GM23338 (cell line): ENCODE measurements around the gene PAX5. TPM values are rescaled to one million over a fixed set of nuclear protein-coding genes. Genes with fewer than 3 reads are reported as not detected.

Experiments
- ATAC-seq: fragments of 200-7000 bp; cut with Tn5 transposase; 3 replicates; pipeline ENCODE4 v1.9.1; 2020
- DNase-seq: peaks from one replicate; pipeline ENCODE4 v3.0.0-alpha.2; 2015; ENCODE audit warnings: low spot score
- H2AFZ ChIP-seq: fragments of 200-600 bp; sonication (generic); 2 replicates; pipeline ENCODE4 v1.8.0; 2016; ENCODE audit warnings: antibody characterized with exemption, mild to moderate bottlenecking, moderate library complexity
- H3F3A ChIP-seq: fragments of 200-600 bp; sonication (generic); replicated peaks from 2 replicates; pipeline ENCODE4 v1.8.0; 2017; ENCODE audit warnings: antibody characterized with exemption, mixed run types, low read depth
- H3K27ac ChIP-seq: fragments of 200-600 bp; sonication (generic); 2 replicates; pipeline ENCODE4 v1.6.1; 2016; ENCODE audit warnings: low read depth
- H3K27me3 ChIP-seq: fragments of 200-600 bp; sonication (generic); 2 replicates; pipeline ENCODE4 v1.8.0; 2016; ENCODE audit warnings: mild to moderate bottlenecking, mixed run types, moderate library complexity; ENCODE audit not compliant: insufficient read depth
- H3K36me3 ChIP-seq: fragments of 200-600 bp; sonication (generic); 2 replicates; pipeline ENCODE4 v1.8.0; 2016; ENCODE audit warnings: mild to moderate bottlenecking; ENCODE audit not compliant: insufficient read depth
- H3K4me1 ChIP-seq: fragments of 200-600 bp; sonication (generic); 2 replicates; pipeline ENCODE4 v1.8.0; 2016; ENCODE audit warnings: mild to moderate bottlenecking, moderate library complexity; ENCODE audit not compliant: insufficient read depth
- H3K4me2 ChIP-seq: fragments of 200-600 bp; sonication (generic); 2 replicates; pipeline ENCODE4 v1.7.1; 2017; ENCODE audit warnings: mixed run types
- H3K4me3 ChIP-seq: fragments of 200-600 bp; sonication (generic); 2 replicates; pipeline ENCODE4 v1.6.1; 2016; ENCODE audit warnings: mixed run types
- H3K79me2 ChIP-seq: fragments of 200-600 bp; sonication (generic); replicated peaks from 2 replicates; pipeline ENCODE4 v1.8.0; 2017; ENCODE audit warnings: mild to moderate bottlenecking; ENCODE audit not compliant: insufficient read depth
- H3K9me2 ChIP-seq: fragments of 200-600 bp; sonication (generic); 2 replicates; pipeline ENCODE4 v1.8.0; 2017; ENCODE audit not compliant: insufficient read depth
- H4K20me1 ChIP-seq: fragments of 200-600 bp; sonication (generic); replicated peaks from 2 replicates; pipeline ENCODE4 v1.8.0; 2017; ENCODE audit warnings: mild to moderate bottlenecking; ENCODE audit not compliant: insufficient read depth
- H3K27ac Mint-ChIP-seq: 2 replicates; pipeline ENCODE4 v1.8.0; 2020; ENCODE audit warnings: inconsistent platforms, mild to moderate bottlenecking, moderate library complexity, mixed read lengths
- H3K27me3 Mint-ChIP-seq: 3 replicates; pipeline ENCODE4 v1.8.0; 2022; ENCODE audit warnings: low read depth, mild to moderate bottlenecking, moderate library complexity, mixed read lengths, inconsistent platforms; ENCODE audit not compliant: insufficient read depth, poor library complexity
- H3K36me3 Mint-ChIP-seq: 3 replicates; pipeline ENCODE4 v1.8.0; 2021; ENCODE audit warnings: low read depth, mild to moderate bottlenecking, inconsistent platforms, moderate library complexity, mixed read lengths
- H3K4me1 Mint-ChIP-seq: 3 replicates; pipeline ENCODE4 v1.8.0; 2020; ENCODE audit warnings: mild to moderate bottlenecking, inconsistent platforms, mixed read lengths
- H3K4me3 Mint-ChIP-seq: 3 replicates; pipeline ENCODE4 v1.8.0; 2021; ENCODE audit warnings: moderate library complexity, mild to moderate bottlenecking, inconsistent platforms, mixed read lengths
- H3K9me3 Mint-ChIP-seq: 3 replicates; pipeline ENCODE4 v1.8.0; 2020; ENCODE audit warnings: moderate library complexity, mild to moderate bottlenecking, inconsistent platforms, mixed read lengths
- CREB1 ChIP-seq: fragments of 250-450 bp; sonication (Bioruptor Pico); IDR thresholded peaks from 2 replicates; pipeline ENCODE4 v1.5.0; 2020; ENCODE audit warnings: low read depth, mild to moderate bottlenecking, moderate library complexity
- EZH2 ChIP-seq: fragments of 200-600 bp; sonication (generic); IDR thresholded peaks from one replicate; pipeline ENCODE4 v1.8.0; 2017; ENCODE audit warnings: antibody characterized with exemption, mild to moderate bottlenecking, low read depth; ENCODE audit not compliant: unreplicated experiment
- EZH2phosphoT487 ChIP-seq: fragments of 200-600 bp; sonication (generic); IDR thresholded peaks from one replicate; pipeline ENCODE4 v1.8.1; 2018; ENCODE audit warnings: antibody characterized with exemption; ENCODE audit not compliant: unreplicated experiment
- JUNB ChIP-seq: IDR thresholded peaks from one replicate; pipeline ENCODE4 v1.6.1; 2016; ENCODE audit warnings: antibody characterized with exemption; ENCODE audit not compliant: unreplicated experiment
- NANOG ChIP-seq: IDR thresholded peaks from 2 replicates; pipeline ENCODE4 v1.6.1; 2016; ENCODE audit warnings: antibody characterized with exemption, borderline replicate concordance
- POLR2AphosphoS5 ChIP-seq: IDR thresholded peaks from 2 replicates; pipeline ENCODE4 v1.6.1; 2016; ENCODE audit warnings: antibody characterized with exemption, low read depth
- STAT1 ChIP-seq: IDR thresholded peaks from one replicate; pipeline ENCODE4 v1.6.1; 2016; ENCODE audit warnings: antibody characterized with exemption; ENCODE audit not compliant: unreplicated experiment
- ZNF114 ChIP-seq: fragments of 250-450 bp; sonication (Bioruptor Pico); IDR thresholded peaks from 2 replicates; pipeline ENCODE4 v1.5.0; 2020; ENCODE audit warnings: mild to moderate bottlenecking, moderate library complexity
- ZNF331 ChIP-seq: fragments of 250-450 bp; sonication (Bioruptor Pico); IDR thresholded peaks from 2 replicates; pipeline ENCODE4 v1.5.0; 2020; ENCODE audit warnings: low read depth, mild to moderate bottlenecking, moderate library complexity
- polyA plus RNA-seq: library from polyadenylated mRNA; unstranded; fragments of >200 nt; fragmentation: Nextera tagmentation; extraction: Ambion mirVana; gene quantifications from 2 replicates; pipeline ENCODE4 v1.2.1, GENCODE V29; 2016
- total RNA-seq: library from RNA; depleted of rRNA; stranded (reverse); fragments of >200 nt; shearing (Covaris generic); gene quantifications from 2 replicates; pipeline ENCODE4 v1.2.3, GENCODE V29; 2014
- TF ChIP-seq, protein P1 (sequence below): IDR thresholded peaks from one replicate; pipeline ENCODE4 v1.6.1; 2018; ENCODE audit warnings: antibody characterized with exemption; ENCODE audit not compliant: unreplicated experiment
- TF ChIP-seq, protein P2 (sequence below): fragments of 250-450 bp; sonication (Bioruptor Pico); IDR thresholded peaks from 2 replicates; pipeline ENCODE4 v1.5.0; 2020; ENCODE audit warnings: mild to moderate bottlenecking, moderate library complexity
- TF ChIP-seq, protein P3 (sequence below), 2 experiments: fragments of 200-600 bp in 1 of 2; sonication (generic) in 1 of 2; conservative IDR thresholded peaks; 2 replicates each; pipeline versions ENCODE4 v1.5.1 to v1.6.1; 2016 to 2017; ENCODE audit warnings: antibody characterized with exemption in 2 of 2, low read depth in 2 of 2, mild to moderate bottlenecking in 2 of 2, moderate library complexity in 1 of 2
- TF ChIP-seq, protein P4 (sequence below): IDR thresholded peaks from 2 replicates; pipeline ENCODE4 v1.6.1; 2016; ENCODE audit warnings: antibody characterized with exemption

Gene PAX5
- total and polyA plus RNA-seq, 2 experiments from 2014 or later: 0.17 to 0.60 TPM

DNA sequence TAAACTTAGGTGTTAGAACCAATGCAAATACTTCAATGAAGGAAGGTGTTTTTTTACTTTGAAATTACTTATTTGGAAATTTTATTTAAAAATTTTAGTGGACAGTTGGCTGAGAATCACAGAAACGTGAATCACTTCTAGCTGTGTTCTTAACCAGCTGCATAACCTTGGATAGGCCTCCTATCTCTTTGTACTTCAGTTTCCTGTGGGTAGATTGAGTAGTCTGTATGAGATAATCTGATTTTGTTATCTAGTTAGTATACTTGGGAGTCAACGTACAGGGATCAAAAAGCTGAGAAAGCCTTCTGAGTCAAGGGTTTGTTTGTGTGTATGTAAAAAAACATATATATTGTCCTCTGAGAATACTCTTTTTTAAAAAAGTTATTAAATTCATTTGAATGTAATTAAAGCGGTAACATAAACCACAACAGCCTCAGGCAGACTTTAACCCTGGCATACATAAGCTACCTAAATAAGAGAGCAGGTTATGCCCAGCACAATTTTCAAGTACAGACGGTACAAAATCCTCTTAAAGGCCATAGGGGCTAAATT lies 48.2 kb upstream of the PAX5 start:
- Histone ChIP-seq H3K4me3 (no peak overlapping the region), H4K20me1 (peaks cover 13% of the 10 kb centered on the region), H3K4me2 (no peak overlapping the region), H3K4me1 (peaks cover 21% of the 10 kb centered on the region; the same call in 1 of the 2 replicates), H3K9me2 (no peaks in the 10 kb centered on the region), H2AFZ (no peak overlapping the region), H3F3A (no peaks in the 10 kb centered on the region), H3K27ac (no peak overlapping the region), H3K27me3 (peaks cover 13% of the 10 kb centered on the region), H3K79me2 (peaks cover 57% of the 10 kb centered on the region), H3K36me3 (no peaks in the 10 kb centered on the region)
- H3K27me3 Mint-ChIP-seq: peaks cover 20% of the 10 kb centered on the region
- ATAC-seq (no peak), DNase-seq (no peak)
- TF ChIP-seq JUNB (no peak), EZH2phosphoT487 (no peak), CREB1 (CRISPR knock-in tag) (no peak), STAT1 (no peak), EZH2 (no peak), POLR2AphosphoS5 (no peak), NANOG (no peak), ZNF114 (no peak), ZNF331 (CRISPR knock-in tag) (no peak)
- TF ChIP-seq, protein P1, sequence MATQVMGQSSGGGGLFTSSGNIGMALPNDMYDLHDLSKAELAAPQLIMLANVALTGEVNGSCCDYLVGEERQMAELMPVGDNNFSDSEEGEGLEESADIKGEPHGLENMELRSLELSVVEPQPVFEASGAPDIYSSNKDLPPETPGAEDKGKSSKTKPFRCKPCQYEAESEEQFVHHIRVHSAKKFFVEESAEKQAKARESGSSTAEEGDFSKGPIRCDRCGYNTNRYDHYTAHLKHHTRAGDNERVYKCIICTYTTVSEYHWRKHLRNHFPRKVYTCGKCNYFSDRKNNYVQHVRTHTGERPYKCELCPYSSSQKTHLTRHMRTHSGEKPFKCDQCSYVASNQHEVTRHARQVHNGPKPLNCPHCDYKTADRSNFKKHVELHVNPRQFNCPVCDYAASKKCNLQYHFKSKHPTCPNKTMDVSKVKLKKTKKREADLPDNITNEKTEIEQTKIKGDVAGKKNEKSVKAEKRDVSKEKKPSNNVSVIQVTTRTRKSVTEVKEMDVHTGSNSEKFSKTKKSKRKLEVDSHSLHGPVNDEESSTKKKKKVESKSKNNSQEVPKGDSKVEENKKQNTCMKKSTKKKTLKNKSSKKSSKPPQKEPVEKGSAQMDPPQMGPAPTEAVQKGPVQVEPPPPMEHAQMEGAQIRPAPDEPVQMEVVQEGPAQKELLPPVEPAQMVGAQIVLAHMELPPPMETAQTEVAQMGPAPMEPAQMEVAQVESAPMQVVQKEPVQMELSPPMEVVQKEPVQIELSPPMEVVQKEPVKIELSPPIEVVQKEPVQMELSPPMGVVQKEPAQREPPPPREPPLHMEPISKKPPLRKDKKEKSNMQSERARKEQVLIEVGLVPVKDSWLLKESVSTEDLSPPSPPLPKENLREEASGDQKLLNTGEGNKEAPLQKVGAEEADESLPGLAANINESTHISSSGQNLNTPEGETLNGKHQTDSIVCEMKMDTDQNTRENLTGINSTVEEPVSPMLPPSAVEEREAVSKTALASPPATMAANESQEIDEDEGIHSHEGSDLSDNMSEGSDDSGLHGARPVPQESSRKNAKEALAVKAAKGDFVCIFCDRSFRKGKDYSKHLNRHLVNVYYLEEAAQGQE: no peak
- TF ChIP-seq, protein P2, sequence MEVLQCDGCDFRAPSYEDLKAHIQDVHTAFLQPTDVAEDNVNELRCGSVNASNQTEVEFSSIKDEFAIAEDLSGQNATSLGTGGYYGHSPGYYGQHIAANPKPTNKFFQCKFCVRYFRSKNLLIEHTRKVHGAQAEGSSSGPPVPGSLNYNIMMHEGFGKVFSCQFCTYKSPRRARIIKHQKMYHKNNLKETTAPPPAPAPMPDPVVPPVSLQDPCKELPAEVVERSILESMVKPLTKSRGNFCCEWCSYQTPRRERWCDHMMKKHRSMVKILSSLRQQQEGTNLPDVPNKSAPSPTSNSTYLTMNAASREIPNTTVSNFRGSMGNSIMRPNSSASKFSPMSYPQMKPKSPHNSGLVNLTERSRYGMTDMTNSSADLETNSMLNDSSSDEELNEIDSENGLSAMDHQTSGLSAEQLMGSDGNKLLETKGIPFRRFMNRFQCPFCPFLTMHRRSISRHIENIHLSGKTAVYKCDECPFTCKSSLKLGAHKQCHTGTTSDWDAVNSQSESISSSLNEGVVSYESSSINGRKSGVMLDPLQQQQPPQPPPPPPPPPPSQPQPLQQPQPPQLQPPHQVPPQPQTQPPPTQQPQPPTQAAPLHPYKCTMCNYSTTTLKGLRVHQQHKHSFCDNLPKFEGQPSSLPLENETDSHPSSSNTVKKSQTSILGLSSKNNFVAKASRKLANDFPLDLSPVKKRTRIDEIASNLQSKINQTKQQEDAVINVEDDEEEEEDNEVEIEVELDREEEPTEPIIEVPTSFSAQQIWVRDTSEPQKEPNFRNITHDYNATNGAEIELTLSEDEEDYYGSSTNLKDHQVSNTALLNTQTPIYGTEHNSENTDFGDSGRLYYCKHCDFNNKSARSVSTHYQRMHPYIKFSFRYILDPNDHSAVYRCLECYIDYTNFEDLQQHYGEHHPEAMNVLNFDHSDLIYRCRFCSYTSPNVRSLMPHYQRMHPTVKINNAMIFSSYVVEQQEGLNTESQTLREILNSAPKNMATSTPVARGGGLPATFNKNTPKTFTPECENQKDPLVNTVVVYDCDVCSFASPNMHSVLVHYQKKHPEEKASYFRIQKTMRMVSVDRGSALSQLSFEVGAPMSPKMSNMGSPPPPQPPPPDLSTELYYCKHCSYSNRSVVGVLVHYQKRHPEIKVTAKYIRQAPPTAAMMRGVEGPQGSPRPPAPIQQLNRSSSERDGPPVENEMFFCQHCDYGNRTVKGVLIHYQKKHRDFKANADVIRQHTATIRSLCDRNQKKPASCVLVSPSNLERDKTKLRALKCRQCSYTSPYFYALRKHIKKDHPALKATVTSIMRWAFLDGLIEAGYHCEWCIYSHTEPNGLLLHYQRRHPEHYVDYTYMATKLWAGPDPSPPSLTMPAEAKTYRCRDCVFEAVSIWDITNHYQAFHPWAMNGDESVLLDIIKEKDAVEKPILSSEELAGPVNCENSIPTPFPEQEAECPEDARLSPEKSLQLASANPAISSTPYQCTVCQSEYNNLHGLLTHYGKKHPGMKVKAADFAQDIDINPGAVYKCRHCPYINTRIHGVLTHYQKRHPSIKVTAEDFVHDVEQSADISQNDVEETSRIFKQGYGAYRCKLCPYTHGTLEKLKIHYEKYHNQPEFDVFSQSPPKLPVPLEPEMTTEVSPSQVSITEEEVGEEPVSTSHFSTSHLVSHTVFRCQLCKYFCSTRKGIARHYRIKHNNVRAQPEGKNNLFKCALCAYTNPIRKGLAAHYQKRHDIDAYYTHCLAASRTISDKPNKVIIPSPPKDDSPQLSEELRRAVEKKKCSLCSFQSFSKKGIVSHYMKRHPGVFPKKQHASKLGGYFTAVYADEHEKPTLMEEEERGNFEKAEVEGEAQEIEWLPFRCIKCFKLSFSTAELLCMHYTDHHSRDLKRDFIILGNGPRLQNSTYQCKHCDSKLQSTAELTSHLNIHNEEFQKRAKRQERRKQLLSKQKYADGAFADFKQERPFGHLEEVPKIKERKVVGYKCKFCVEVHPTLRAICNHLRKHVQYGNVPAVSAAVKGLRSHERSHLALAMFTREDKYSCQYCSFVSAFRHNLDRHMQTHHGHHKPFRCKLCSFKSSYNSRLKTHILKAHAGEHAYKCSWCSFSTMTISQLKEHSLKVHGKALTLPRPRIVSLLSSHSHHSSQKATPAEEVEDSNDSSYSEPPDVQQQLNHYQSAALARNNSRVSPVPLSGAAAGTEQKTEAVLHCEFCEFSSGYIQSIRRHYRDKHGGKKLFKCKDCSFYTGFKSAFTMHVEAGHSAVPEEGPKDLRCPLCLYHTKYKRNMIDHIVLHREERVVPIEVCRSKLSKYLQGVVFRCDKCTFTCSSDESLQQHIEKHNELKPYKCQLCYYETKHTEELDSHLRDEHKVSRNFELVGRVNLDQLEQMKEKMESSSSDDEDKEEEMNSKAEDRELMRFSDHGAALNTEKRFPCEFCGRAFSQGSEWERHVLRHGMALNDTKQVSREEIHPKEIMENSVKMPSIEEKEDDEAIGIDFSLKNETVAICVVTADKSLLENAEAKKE (CRISPR knock-in tag): no peak
- TF ChIP-seq, protein P3, sequence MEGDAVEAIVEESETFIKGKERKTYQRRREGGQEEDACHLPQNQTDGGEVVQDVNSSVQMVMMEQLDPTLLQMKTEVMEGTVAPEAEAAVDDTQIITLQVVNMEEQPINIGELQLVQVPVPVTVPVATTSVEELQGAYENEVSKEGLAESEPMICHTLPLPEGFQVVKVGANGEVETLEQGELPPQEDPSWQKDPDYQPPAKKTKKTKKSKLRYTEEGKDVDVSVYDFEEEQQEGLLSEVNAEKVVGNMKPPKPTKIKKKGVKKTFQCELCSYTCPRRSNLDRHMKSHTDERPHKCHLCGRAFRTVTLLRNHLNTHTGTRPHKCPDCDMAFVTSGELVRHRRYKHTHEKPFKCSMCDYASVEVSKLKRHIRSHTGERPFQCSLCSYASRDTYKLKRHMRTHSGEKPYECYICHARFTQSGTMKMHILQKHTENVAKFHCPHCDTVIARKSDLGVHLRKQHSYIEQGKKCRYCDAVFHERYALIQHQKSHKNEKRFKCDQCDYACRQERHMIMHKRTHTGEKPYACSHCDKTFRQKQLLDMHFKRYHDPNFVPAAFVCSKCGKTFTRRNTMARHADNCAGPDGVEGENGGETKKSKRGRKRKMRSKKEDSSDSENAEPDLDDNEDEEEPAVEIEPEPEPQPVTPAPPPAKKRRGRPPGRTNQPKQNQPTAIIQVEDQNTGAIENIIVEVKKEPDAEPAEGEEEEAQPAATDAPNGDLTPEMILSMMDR (conservative IDR thresholded peaks at IDR 0.05; ENCODE audit: low read depth in 2 of 2): no peak
- TF ChIP-seq, protein P4, sequence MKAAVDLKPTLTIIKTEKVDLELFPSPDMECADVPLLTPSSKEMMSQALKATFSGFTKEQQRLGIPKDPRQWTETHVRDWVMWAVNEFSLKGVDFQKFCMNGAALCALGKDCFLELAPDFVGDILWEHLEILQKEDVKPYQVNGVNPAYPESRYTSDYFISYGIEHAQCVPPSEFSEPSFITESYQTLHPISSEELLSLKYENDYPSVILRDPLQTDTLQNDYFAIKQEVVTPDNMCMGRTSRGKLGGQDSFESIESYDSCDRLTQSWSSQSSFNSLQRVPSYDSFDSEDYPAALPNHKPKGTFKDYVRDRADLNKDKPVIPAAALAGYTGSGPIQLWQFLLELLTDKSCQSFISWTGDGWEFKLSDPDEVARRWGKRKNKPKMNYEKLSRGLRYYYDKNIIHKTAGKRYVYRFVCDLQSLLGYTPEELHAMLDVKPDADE: no peak
- peaks cover 9% of the 10 kb centered on the region; the same call in 2 of the 3 replicates for H3K9me3 Mint-ChIP-seq
- H3K27ac Mint-ChIP-seq: no peak overlapping the region
- H3K36me3 Mint-ChIP-seq: peaks cover 12% of the 10 kb centered on the region
- peaks cover 17% of the 10 kb centered on the region for H3K4me1 Mint-ChIP-seq
- H3K4me3 Mint-ChIP-seq: no peak overlapping the region
